Dermis lymphatic vessel endothelial cell (primary cell): ENCODE results near the gene KCND1. TPM values are rescaled to one million over a fixed set of nuclear protein-coding genes. Genes with fewer than 3 reads are reported as not detected.

Experiments used
- total RNA-seq: library from RNA; depleted of rRNA; stranded (reverse); fragments of >200 nt; gene quantifications from 2 replicates; pipeline ENCODE4 v1.2.1, GENCODE V29; 2014

KCND1 gene
- total RNA-seq: 0.09 and 0.22 TPM in 2 replicates

GRCh38 chrX:48971249-48972219 is at the start of gene KCND1:
Gene KCND1, minus strand, starts transcription at chrX:48971844. Its CDS starts 1,573 bp downstream, at chrX:48970271.

GRCh38 chrX:49002091-49002935 is 30.7 kb upstream of the KCND1 start, which contains the start of gene GRIPAP1:
Gene GRIPAP1, minus strand, starts transcription at chrX:49002264. Its CDS starts 35 bp downstream, at chrX:49002229.

GRCh38 chrX:48957477-48957826 is 14.2 kb downstream of the KCND1 start, which contains the start of gene OTUD5:
Gene OTUD5, minus strand, starts transcription at chrX:48957607. Its CDS starts 37 bp downstream, at chrX:48957570.

GRCh38 chrX:48918643-48919340 is 52.9 kb downstream of the KCND1 start, which contains the start of gene PIM2:
Gene PIM2, minus strand, starts transcription at chrX:48919024. Its CDS starts 190 bp downstream, at chrX:48918834.

GRCh38 chrX:48911412-48912182 is 60.0 kb downstream of the KCND1 start, which contains the start of gene SLC35A2:
Gene SLC35A2, minus strand, starts transcription at chrX:48911646. Its CDS starts 10 bp downstream, at chrX:48911636.

Other genes starting within 250 kb of the KCND1 start
- not detected in 2 replicates for gene GLOD5, start 210.1 kb downstream of the KCND1 start, total RNA-seq
- not detected in 2 replicates for gene GATA1, start 185.3 kb downstream of the KCND1 start, total RNA-seq
- 21.7 and 25.2 TPM in 2 replicates for gene HDAC6, start 169.8 kb downstream of the KCND1 start, total RNA-seq
- gene ERAS, start 145.3 kb downstream of the KCND1 start, total RNA-seq: not detected in 2 replicates
- gene PCSK1N, start 136.2 kb downstream of the KCND1 start, total RNA-seq: 0.09 and 0.11 TPM in 2 replicates
- gene TIMM17B, start 74.1 kb downstream of the KCND1 start, total RNA-seq: 18.6 and 20.2 TPM in 2 replicates
- gene PQBP1, start 73.9 kb downstream of the KCND1 start, total RNA-seq: 73.4 and 80.2 TPM in 2 replicates
- gene SLC35A2, start 60.2 kb downstream of the KCND1 start, total RNA-seq: 7.8 and 11.9 TPM in 2 replicates
- 3.0 and 3.4 TPM in 2 replicates for gene PIM2, start 52.8 kb downstream of the KCND1 start, total RNA-seq
- 25.8 and 26.0 TPM in 2 replicates for gene OTUD5, start 14.2 kb downstream of the KCND1 start, total RNA-seq
- gene GRIPAP1, start 30.4 kb upstream of the KCND1 start, total RNA-seq: 14.7 and 17.6 TPM in 2 replicates
- gene TFE3, start 71.5 kb upstream of the KCND1 start, total RNA-seq: 9.2 and 10.8 TPM in 2 replicates
- 0.52 and 0.54 TPM in 2 replicates for gene CCDC120, start 87.2 kb upstream of the KCND1 start, total RNA-seq
- gene PRAF2, start 102.2 kb upstream of the KCND1 start, total RNA-seq: 3.2 and 3.5 TPM in 2 replicates
- 15.4 and 22.4 TPM in 2 replicates for gene WDR45, start 108.0 kb upstream of the KCND1 start, total RNA-seq
- 19.0 TPM in 2 replicates for gene GPKOW, start 151.9 kb upstream of the KCND1 start, total RNA-seq
- 0.43 and 0.76 TPM in 2 replicates for gene MAGIX, start 190.9 kb upstream of the KCND1 start, total RNA-seq
- gene PLP2, start 200.1 kb upstream of the KCND1 start, total RNA-seq: 7.8 TPM in 2 replicates
- 2.9 and 3.6 TPM in 2 replicates for gene PRICKLE3, start 214.5 kb upstream of the KCND1 start, total RNA-seq
- 0.17 and 0.22 TPM in 2 replicates for gene SYP, start 228.3 kb upstream of the KCND1 start, total RNA-seq